HepG2 (cell line): ENCODE data around the gene GCN1. TPM values are rescaled to one million over a fixed set of nuclear protein-coding genes. Genes with fewer than 3 reads are reported as not detected.

Experiments used
- ATAC-seq: fragments of 200-7000 bp; cut with Tn5 transposase; 3 replicates; pipeline ENCODE4 v1.9.1; 2020; ENCODE audit warnings: mild to moderate bottlenecking, moderate library complexity
- BruUV-seq: library from RNA; stranded (reverse); fragments of 400-500 nt; replicated peaks from 2 replicates; lab custom pipeline; 2021; lab: Mats Ljungman, UMichigan
- CTCF ChIA-PET: fragments of 300-600 bp; formaldehyde crosslinking; extraction: SDS; loops from one replicate; lab custom pipeline; 2021; ENCODE audit warnings: low total read pairs, inconsistent platforms, low intra/inter-chr PET ratio; lab: Yijun Ruan, JAX
- POLR2A ChIA-PET: fragments of 350-600 bp; sonication (Branson Sonifier 250); formaldehyde crosslinking; loops from one replicate; lab custom pipeline; 2020; ENCODE audit warnings: antibody characterized with exemption, inconsistent platforms; lab: Yijun Ruan, JAX
- DNase-seq: peaks from one replicate; pipeline ENCODE4 v3.0.0-alpha.2; 2015; ENCODE audit warnings: low spot score
- FAIRE-seq: peaks from 3 replicates; lab custom pipeline; 2011; peaks lifted over from hg19 to GRCh38; lab: Jason Lieb, UNC
- H2AFZ ChIP-seq: one replicate; pipeline ENCODE4 v1.6.1; 2011; ENCODE audit warnings: low read length, inconsistent platforms
- H3K27ac ChIP-seq: fragments of 300-600 bp; 3 replicates; pipeline ENCODE4 v1.8.0; 2011; ENCODE audit warnings: mixed run types, mild to moderate bottlenecking, mixed read lengths, low read length, inconsistent platforms; ENCODE audit not compliant: insufficient read depth; ENCODE audit errors: extremely low read length
- H3K27me3 ChIP-seq, 2 experiments: fragments of 200-600 bp in 1 of 2; 2 replicates in 1 of 2; 3 replicates in 1 of 2; pipeline versions ENCODE4 v1.6.0 to v1.8.0; 2011; ENCODE audit warnings: low read length in 2 of 2, mild to moderate bottlenecking in 2 of 2, moderate library complexity in 2 of 2, inconsistent platforms in 1 of 2; ENCODE audit not compliant: insufficient read depth in 2 of 2, control insufficient read depth in 1 of 2
- H3K36me3 ChIP-seq, 2 experiments: fragments of 200-600 bp in 1 of 2; replicated peaks in 1 of 2; 2 replicates in 1 of 2; 3 replicates in 1 of 2; pipeline versions ENCODE4 v1.5.1 to v1.8.0; 2011; ENCODE audit warnings: low read length in 2 of 2, inconsistent platforms in 1 of 2; ENCODE audit not compliant: insufficient read depth in 2 of 2, control insufficient read depth in 1 of 2
- H3K4me1 ChIP-seq: 2 replicates; pipeline ENCODE4 v1.5.1; 2012; ENCODE audit warnings: low read length, inconsistent platforms; ENCODE audit not compliant: insufficient read depth
- H3K4me2 ChIP-seq: 2 replicates; pipeline ENCODE4 v1.6.0; 2011; ENCODE audit warnings: low read depth, low read length, inconsistent platforms
- H3K4me3 ChIP-seq, 3 experiments: fragments of 200-600 bp in 1 of 3; sonication (generic), shearing (Covaris generic) in 1 of 3; replicated peaks in 1 of 3; 2 replicates each; pipeline ENCODE4 v1.5.1; 2011 to 2016; ENCODE audit warnings: low read length in 3 of 3, inconsistent platforms in 2 of 3, low read depth in 2 of 3, mild to moderate bottlenecking in 2 of 3, control low read depth in 1 of 3, mixed read lengths in 1 of 3; ENCODE audit not compliant: insufficient read depth in 1 of 3
- H3K79me2 ChIP-seq: one replicate; pipeline ENCODE4 v1.6.1; 2011; ENCODE audit warnings: low read length, inconsistent platforms; ENCODE audit not compliant: insufficient read depth
- H3K9ac ChIP-seq: 2 replicates; pipeline ENCODE4 v1.6.0; 2011; ENCODE audit warnings: mild to moderate bottlenecking, low read depth, low read length, inconsistent platforms; ENCODE audit not compliant: insufficient read depth
- H3K9me3 ChIP-seq: 2 replicates; pipeline ENCODE4 v1.5.1; 2012; ENCODE audit warnings: mild to moderate bottlenecking, low read length
- H4K20me1 ChIP-seq: 2 replicates; pipeline ENCODE4 v1.6.0; 2011; ENCODE audit warnings: inconsistent platforms, mild to moderate bottlenecking, low read length, moderate library complexity; ENCODE audit not compliant: insufficient read depth
- FOXK1 ChIP-seq: sonication (generic); formaldehyde crosslinking; IDR thresholded peaks from 2 replicates; pipeline ENCODE4 v1.4.0; 2020; ENCODE audit warnings: low read depth, missing genetic modification reagents, borderline replicate concordance
- FOXP1 ChIP-seq, 2 experiments: fragments of 450-650 bp in 1 of 2; IDR thresholded peaks; 2 replicates each; pipeline ENCODE4 v1.6.1; 2017 to 2018; ENCODE audit warnings: antibody characterized with exemption in 1 of 2
- HMG20A ChIP-seq: IDR thresholded peaks from 2 replicates; pipeline ENCODE4 v1.6.1; 2016; ENCODE audit warnings: borderline replicate concordance
- HNRNPK ChIP-seq: fragments of 200-400 bp; formaldehyde crosslinking; IDR thresholded peaks from 2 replicates; pipeline ENCODE4 v1.6.1; 2018; ENCODE audit warnings: low read length, low read depth, moderate library complexity, mild to moderate bottlenecking; ENCODE audit not compliant: poor library complexity, severe bottlenecking
- MAFK ChIP-seq, 2 experiments: IDR thresholded peaks in 1 of 2; conservative IDR thresholded peaks in 1 of 2; 2 replicates each; pipeline ENCODE4 v1.6.1; 2011; ENCODE audit warnings: improper control_type of control experiment in 2 of 2, low read length in 2 of 2
- MXI1 ChIP-seq: IDR thresholded peaks from 3 replicates; pipeline ENCODE4 v1.6.1; 2012; ENCODE audit warnings: low read depth, low read length, inconsistent platforms, borderline replicate concordance
- NFE2L2 ChIP-seq: fragments of 150-350 bp; IDR thresholded peaks from 2 replicates; pipeline ENCODE4 v1.6.1; 2014; ENCODE audit warnings: low read length
- PLRG1 ChIP-seq: fragments of 450-650 bp; conservative IDR thresholded peaks from 2 replicates; pipeline ENCODE4 v1.6.1; 2016
- RARA ChIP-seq: IDR thresholded peaks from 2 replicates; pipeline ENCODE4 v1.6.1; 2016; ENCODE audit warnings: missing genetic modification reagents, missing compliant biosample characterization
- SAP130 ChIP-seq: IDR thresholded peaks from 2 replicates; pipeline ENCODE4 v1.6.1; 2016; ENCODE audit warnings: low read depth
- SOX5 ChIP-seq: IDR thresholded peaks from 2 replicates; pipeline ENCODE4 v1.6.1; 2016; ENCODE audit warnings: borderline replicate concordance
- TEAD3 ChIP-seq: optimal IDR thresholded peaks from 2 replicates; pipeline ENCODE3; 2016; ENCODE audit warnings: borderline replicate concordance
- ZFX ChIP-seq: sonication (generic); formaldehyde crosslinking; IDR thresholded peaks from 2 replicates; pipeline ENCODE4 v1.4.0; 2020; ENCODE audit warnings: mild to moderate bottlenecking, low read depth, missing genetic modification reagents, moderate library complexity
- ZNF646 ChIP-seq: sonication (generic); formaldehyde crosslinking; IDR thresholded peaks from 2 replicates; pipeline ENCODE4 v1.9.0; 2021; ENCODE audit warnings: mild to moderate bottlenecking, missing genetic modification reagents
- ZNF672 ChIP-seq: sonication (generic); formaldehyde crosslinking; IDR thresholded peaks from 2 replicates; pipeline ENCODE4 v1.8.1; 2022; ENCODE audit warnings: missing genetic modification reagents
- WGBS: methylation state at CpG from one replicate; pipeline ENCODE4 v1.1.6; 2017; ENCODE audit warnings: low lambda C conversion rate; 5-methylcytosine and 5-hydroxymethylcytosine counted together
- in situ Hi-C: cut with HindIII; loops from 2 replicates; pipeline ENCODE4 v1.10.0; 2017; ENCODE audit warnings: low pct_unique_long_range_greater_than_20kb; ENCODE audit not compliant: extremely low pct_ligation_motif_present
- intact Hi-C: fragments of 100-400 bp; cut with micrococcal nuclease; formaldehyde crosslinking; loops from one replicate; pipeline ENCODE4 v1.10.0; 2022; ENCODE audit not compliant: unreplicated experiment
- polyA plus RNA-seq, 8 experiments: library from polyadenylated mRNA; depleted of rRNA in 3 of 8; stranded (reverse) in 7 of 8; unstranded in 1 of 8; fragments of >200 nt; fragmentation: Illumina TruSeq in 4 of 8; extraction: Trizol in 4 of 8; gene quantifications; 2 replicates each; pipeline versions ENCODE4 v1.2.1 to v1.2.3, GENCODE V29; 2011 to 2016; ENCODE audit warnings: low read depth in 4 of 8, missing spikeins in 1 of 8, mixed read lengths in 1 of 8; ENCODE audit not compliant: insufficient read depth in 1 of 8
- total RNA-seq, 5 experiments: library from RNA; depleted of rRNA; stranded (reverse); fragments of >200 nt; fragmentation: Illumina TruSeq; extraction: Trizol; gene quantifications; 2 replicates each; pipeline ENCODE4 v1.2.3, GENCODE V29; 2016; ENCODE audit warnings: low read depth in 1 of 5
- TF ChIP-seq, protein P1 (sequence below): sonication (generic); formaldehyde crosslinking; IDR thresholded peaks from 2 replicates; pipeline ENCODE4 v1.5.0; 2020; ENCODE audit warnings: missing genetic modification reagents, mild to moderate bottlenecking, borderline replicate concordance

The GCN1 gene
- total and polyA plus RNA-seq, 2 of the 13 experiments (the other 11 are each of a cell fraction or from before 2014, with no cell fraction given): 58.2 to 83.0 TPM

DNA sequence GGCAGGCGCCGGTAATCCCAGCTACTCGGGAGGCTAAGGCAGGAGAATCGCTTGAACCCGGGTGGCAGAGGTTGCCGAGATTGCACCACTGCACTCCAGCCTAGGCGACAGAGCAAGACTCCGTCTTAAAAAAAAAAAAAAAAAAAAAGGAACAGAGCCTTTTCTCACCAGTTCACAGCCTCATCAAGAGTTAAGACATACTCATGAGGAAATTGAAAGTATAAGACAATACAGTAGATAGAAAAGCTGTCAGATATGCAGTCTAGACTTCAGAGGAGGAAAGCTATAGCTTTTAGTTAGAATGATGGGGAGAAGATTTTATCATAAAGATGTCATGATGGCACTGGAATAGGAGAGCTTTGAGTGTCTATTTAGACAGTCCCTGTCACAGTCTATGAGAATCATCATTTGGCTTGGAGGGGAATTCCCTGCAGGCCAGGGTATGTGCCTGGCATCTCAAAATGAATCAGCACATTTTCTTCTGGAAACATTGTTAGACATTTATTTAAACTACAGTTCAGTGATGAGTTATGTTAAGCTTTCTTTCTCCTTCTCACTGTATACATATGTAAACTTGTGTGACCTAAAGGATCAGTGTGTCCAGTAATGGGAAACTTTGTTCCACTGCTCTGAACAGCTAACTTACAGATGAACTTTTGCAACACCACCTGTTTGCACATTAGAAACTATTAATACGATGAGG, 75.1 kb downstream of the GCN1 start:
- Histone ChIP-seq H4K20me1 (peaks cover 9% of the 10 kb centered on the region), H3K4me2 (peak overlapping the region; percentile 2; the same call in 1 of the 2 replicates), H3K9ac (no peak overlapping the region), H3K9me3 (no peaks in the 10 kb centered on the region), H2AFZ (no peak overlapping the region), H3K27ac (peak overlapping the region; percentile 49), H3K36me3 (no peaks in the 10 kb centered on the region; a peak in 1 of 5 replicates), H3K27me3 (no peaks in the 10 kb centered on the region; a peak in 1 of 5 replicates), H3K4me3 (no peak overlapping the region), H3K4me1 (peaks cover 77% of the 10 kb centered on the region), H3K79me2 (peaks cover 30% of the 10 kb centered on the region)
- intact Hi-C loops (no loop called here), in situ Hi-C loops (no loop called here)
- BruUV-seq: no TSS peak
- WGBS: 72% methylated on average over 9 of the region's 9 CpGs
- FAIRE-seq (peak; percentile 73), ATAC-seq (no peak; the same call in 2 of the 3 replicates), DNase-seq (peak; percentile 36)
- TF ChIP-seq NFE2L2 (peak; percentile 72), PLRG1 (no peak), SAP130 (CRISPR knock-in tag) (peak; percentile 65), FOXP1 (IDR thresholded peaks at IDR 0.05) (no peak), FOXP1 (CRISPR knock-in tag; IDR thresholded peaks at IDR 0.05) (peak; percentile 36; the same call in 1 of the 2 replicates), HNRNPK (no peak), MAFK (conservative IDR thresholded peaks at IDR 0.05 in 1 of 2, IDR thresholded peaks at IDR 0.05 in 1 of 2; ENCODE audit: low read length in 2 of 2) (peak; percentile 39 to 46; a peak in 2 of 4 replicates), SOX5 (CRISPR knock-in tag) (0 out of 2 replicates have a peak, but pooled peaks have one; percentile 25), TEAD3 (CRISPR knock-in tag) (peak; percentile 71), HMG20A (peak; percentile 13; the same call in 1 of the 2 replicates), ZFX (0 out of 2 replicates have a peak, but pooled peaks have one; percentile 17), RARA (CRISPR knock-in tag) (peak; percentile 39; the same call in 1 of the 2 replicates), ZNF646 (CRISPR knock-in tag) (no peak), MXI1 (peak; percentile 17; the same call in 1 of the 3 replicates), ZNF672 (CRISPR knock-in tag) (no peak), FOXK1 (CRISPR knock-in tag) (0 out of 2 replicates have a peak, but pooled peaks have one; percentile 25)
- TF ChIP-seq, protein P1, sequence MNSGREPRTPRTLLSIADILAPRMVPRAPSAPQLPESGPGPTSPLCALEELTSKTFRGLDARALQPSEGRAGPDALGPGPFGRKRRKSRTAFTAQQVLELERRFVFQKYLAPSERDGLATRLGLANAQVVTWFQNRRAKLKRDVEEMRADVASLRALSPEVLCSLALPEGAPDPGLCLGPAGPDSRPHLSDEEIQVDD (CRISPR knock-in tag): no peak
- CTCF ChIA-PET: no interaction called here
- POLR2A ChIA-PET: interaction anchor here (2.6 to 7.5 kb wide), 3 partner anchors 7 to 172 kb away, joined by 11 to 92 read pairs (median 26); partner anchors contain the start of genes RNU4-1, RNU4-2 and RPLP0
